ENCODE measurements around the gene S100A3. TPM values are rescaled to one million over a fixed set of nuclear protein-coding genes. Genes with fewer than 3 reads are reported as not detected.
A peak's percentile ranks its signal among the peaks of the same experiment; 100 is the strongest.

S100A3 gene, protein sequence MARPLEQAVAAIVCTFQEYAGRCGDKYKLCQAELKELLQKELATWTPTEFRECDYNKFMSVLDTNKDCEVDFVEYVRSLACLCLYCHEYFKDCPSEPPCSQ
- 17.9 TPM for polyA plus RNA-seq (2013, experiment 1 of 2)
- 18.8 TPM for polyA plus RNA-seq (2013, experiment 2 of 2)

DNA sequence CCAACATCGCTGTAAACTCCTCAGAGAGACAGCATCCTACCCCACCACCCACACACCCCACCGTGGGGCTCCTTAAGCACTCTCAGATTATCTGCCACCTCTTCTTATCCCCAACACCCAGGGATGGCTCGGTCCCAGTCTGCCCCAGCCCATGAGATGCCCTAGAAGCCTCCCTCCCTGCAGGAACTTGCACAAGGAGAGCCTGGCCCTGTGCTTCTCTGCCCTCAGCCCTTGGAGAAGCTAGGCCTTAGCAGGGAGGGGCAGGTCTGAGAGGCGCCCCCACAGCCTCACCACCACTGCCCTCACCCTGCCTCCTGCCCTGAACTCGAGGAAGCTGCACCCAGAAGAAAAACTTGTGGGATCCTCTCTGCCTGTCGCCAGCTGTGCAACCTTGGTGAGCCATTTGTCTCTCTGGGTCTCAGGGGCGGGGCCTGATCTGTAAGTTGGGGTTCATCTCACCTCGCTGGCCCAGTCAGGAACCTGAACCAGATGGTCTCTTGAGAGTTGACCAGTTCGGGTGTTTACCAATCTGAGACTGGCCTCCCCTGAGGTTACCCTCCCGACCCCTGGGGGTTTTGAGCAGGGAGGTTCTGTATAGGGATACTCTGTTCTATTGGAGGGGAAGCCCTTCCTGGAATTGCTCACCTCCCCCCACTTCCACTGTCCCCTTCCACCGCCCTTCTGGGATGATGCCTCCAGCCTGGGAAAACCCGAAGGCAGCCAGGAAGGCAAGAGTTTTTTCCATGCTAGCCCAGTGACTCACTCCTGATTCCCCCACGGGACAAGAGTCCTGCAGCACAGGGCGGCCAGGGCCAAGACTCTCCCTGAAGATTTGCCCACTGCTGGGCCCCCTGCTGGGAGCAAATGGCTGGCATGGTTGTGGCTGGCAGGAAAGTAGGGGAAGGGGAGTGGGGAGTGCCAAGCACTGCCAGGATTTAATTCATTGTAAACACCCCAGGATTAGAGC lies at the start of gene S100A3:
Gene S100A3 (minus strand): TSS at position 537 of the 967 bp plus-strand sequence. CDS start 773 bp downstream, outside the sequence.
- peak; percentile 97 for DNase-seq
- H3K18ac ChIP-seq (ENCODE audit: low read depth in 1 of 2, low read length in 2 of 2) = peak within 1 kb of the TSS; percentile 92 to 99
- 39% methylated on average over 13 of the region's 14 CpGs for WGBS
- H2BK120ac ChIP-seq (ENCODE audit: low read depth, low read length) = peak within 1 kb of the TSS; percentile 87
- H2BK15ac ChIP-seq (ENCODE audit: low read depth, poor library complexity, severe bottlenecking) = peak within 1 kb of the TSS; percentile 92
- peaks cover 62% of the 10 kb centered on the region for H3K4me1 ChIP-seq (ENCODE audit: control insufficient read depth, insufficient read depth, low read depth, low read length)
- peak within 1 kb of the TSS in 1 of 2 experiments; percentile 87 for H3K4me3 ChIP-seq (ENCODE audit: insufficient read depth in 1 of 2, low read depth in 1 of 2, low read length in 2 of 2)
- peaks cover 13% of the 10 kb centered on the region for H3K79me1 ChIP-seq (replicated peaks; ENCODE audit: low read length, poor library complexity, severe bottlenecking)
- H3K27me3 ChIP-seq (ENCODE audit: control insufficient read depth in 1 of 2, insufficient read depth in 1 of 2, low read length in 2 of 2) = no peaks in the 10 kb centered on the region
- H3K27ac ChIP-seq (ENCODE audit: low read length, poor library complexity, severe bottlenecking) = peak within 1 kb of the TSS; percentile 44
- peaks cover 0 to 19% of the 10 kb centered on the region in 2 experiments for H3K36me3 ChIP-seq (ENCODE audit: control insufficient read depth in 1 of 2, insufficient read depth in 2 of 2, low read depth in 1 of 2, low read length in 2 of 2)
- peak within 1 kb of the TSS; percentile 91 to 98 for H3K4ac ChIP-seq (ENCODE audit: low read depth in 1 of 2, low read length in 2 of 2)
- H2AK5ac ChIP-seq (ENCODE audit: low read length, severe bottlenecking) = peak within 1 kb of the TSS; percentile 84
- no peak within 1 kb of the TSS for H3K4me2 ChIP-seq (ENCODE audit: low read length, poor library complexity, severe bottlenecking)
- H3K14ac ChIP-seq (ENCODE audit: low read length in 2 of 2) = peak within 1 kb of the TSS in 1 of 2 experiments; percentile 93
- H4K91ac ChIP-seq (ENCODE audit: low read length) = peak within 1 kb of the TSS; percentile 89
- peak within 1 kb of the TSS in 1 of 2 experiments; percentile 78 for H3K23ac ChIP-seq (ENCODE audit: low read length in 2 of 2)
- peak within 1 kb of the TSS; percentile 95 for H3K9ac ChIP-seq (ENCODE audit: low read length)
- H3K9me3 ChIP-seq (ENCODE audit: control insufficient read depth, low read length) = no peaks in the 10 kb centered on the region
- peak within 1 kb of the TSS; percentile 32 to 100 for H2BK12ac ChIP-seq (ENCODE audit: low read length in 2 of 2)
- H4K8ac ChIP-seq (ENCODE audit: low read length) = peak within 1 kb of the TSS; percentile 76
- peak within 1 kb of the TSS; percentile 58 for H2BK5ac ChIP-seq (ENCODE audit: low read depth, low read length, poor library complexity, severe bottlenecking)
- peak within 1 kb of the TSS; percentile 72 for H2AFZ ChIP-seq (ENCODE audit: low read depth, low read length)

DNA sequence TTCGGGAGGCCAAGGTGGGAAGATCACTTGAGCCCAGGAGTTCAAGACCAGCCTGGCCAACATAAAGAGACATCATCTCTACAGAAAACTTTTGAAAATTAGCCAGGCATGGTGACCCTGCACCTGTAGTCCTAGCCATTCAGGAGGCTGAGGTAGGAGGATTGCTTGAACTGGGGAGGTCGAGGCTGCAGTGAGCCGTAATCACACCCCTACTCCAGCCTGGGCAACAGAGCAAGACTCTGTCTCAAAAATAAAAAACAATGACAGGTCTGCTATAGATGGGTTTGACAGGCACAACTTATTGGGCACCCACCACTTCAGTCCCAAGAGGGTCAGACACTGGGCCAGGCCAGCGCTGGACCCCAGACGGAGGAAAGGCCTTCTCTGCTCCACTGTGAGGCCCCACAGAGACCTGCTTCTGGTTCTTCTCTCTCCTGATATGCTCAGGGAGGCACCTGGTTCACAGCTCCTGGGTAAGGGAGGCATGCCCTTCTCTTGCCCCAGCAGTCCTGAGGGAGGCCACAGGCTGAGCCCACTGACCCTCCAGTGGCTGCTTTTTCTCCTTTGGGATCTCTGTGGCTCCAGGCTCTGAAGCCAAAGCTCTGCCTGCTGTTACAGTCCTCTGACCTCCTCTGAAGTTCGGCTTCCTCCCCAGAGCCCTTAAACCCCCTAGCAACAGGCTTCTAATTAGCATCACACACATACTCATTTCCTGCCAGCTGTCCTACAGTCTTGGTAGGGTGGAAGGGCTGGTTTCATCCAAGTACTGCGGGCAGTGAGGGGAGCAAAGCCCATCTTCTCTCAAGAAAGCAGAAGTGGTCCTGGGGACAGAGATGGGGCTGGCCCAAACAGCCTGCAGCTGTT lies 49.5 kb upstream of the S100A3 start:
- Histone ChIP-seq H3K18ac (ENCODE audit: low read depth in 1 of 2, low read length in 2 of 2) (peak overlapping the region; percentile 81 to 91), H2BK5ac (ENCODE audit: low read depth, low read length, poor library complexity, severe bottlenecking) (no peak overlapping the region), H3K9ac (ENCODE audit: low read length) (peak overlapping the region; percentile 75), H3K23ac (ENCODE audit: low read length in 2 of 2) (peak overlapping the region in 1 of 2 experiments; percentile 10), H2BK120ac (ENCODE audit: low read depth, low read length) (peak overlapping the region; percentile 56), H2AK5ac (ENCODE audit: low read length, severe bottlenecking) (peak overlapping the region; percentile 63), H3K4me3 (ENCODE audit: insufficient read depth in 1 of 2, low read depth in 1 of 2, low read length in 2 of 2) (no peak overlapping the region), H3K27me3 (ENCODE audit: control insufficient read depth in 1 of 2, insufficient read depth in 1 of 2, low read length in 2 of 2) (no peaks in the 10 kb centered on the region), H3K4ac (ENCODE audit: low read depth in 1 of 2, low read length in 2 of 2) (peak overlapping the region; percentile 55 to 94), H2AFZ (ENCODE audit: low read depth, low read length) (peak overlapping the region; percentile 15), H3K9me3 (ENCODE audit: control insufficient read depth, low read length) (no peaks in the 10 kb centered on the region), H4K91ac (ENCODE audit: low read length) (peak overlapping the region; percentile 36), H3K36me3 (ENCODE audit: control insufficient read depth in 1 of 2, insufficient read depth in 2 of 2, low read depth in 1 of 2, low read length in 2 of 2) (peaks cover 12 to 26% of the 10 kb centered on the region in 2 experiments), H4K8ac (ENCODE audit: low read length) (peak overlapping the region; percentile 74), H3K27ac (ENCODE audit: low read length, poor library complexity, severe bottlenecking) (peak overlapping the region; percentile 38), H3K4me1 (ENCODE audit: control insufficient read depth, insufficient read depth, low read depth, low read length) (peaks cover 17% of the 10 kb centered on the region), H3K79me1 (replicated peaks; ENCODE audit: low read length, poor library complexity, severe bottlenecking) (peaks cover 10% of the 10 kb centered on the region), H3K14ac (ENCODE audit: low read length in 2 of 2) (no peak overlapping the region), H2BK15ac (ENCODE audit: low read depth, poor library complexity, severe bottlenecking) (no peak overlapping the region), H3K4me2 (ENCODE audit: low read length, poor library complexity, severe bottlenecking) (no peak overlapping the region), H2BK12ac (ENCODE audit: low read length in 2 of 2) (peak overlapping the region; percentile 92 to 98)
- WGBS = 55% methylated on average over 6 of the region's 7 CpGs
- DNase-seq = peak; percentile 82

GRCh38 chr1:153597206-153597605 lies 48.1 kb upstream of the S100A3 start:
- H3K4me2 ChIP-seq (ENCODE audit: low read length, poor library complexity, severe bottlenecking) = no peak overlapping the region
- no peak overlapping the region for H2BK12ac ChIP-seq (ENCODE audit: low read length in 2 of 2)
- no peaks in the 10 kb centered on the region for H3K9me3 ChIP-seq (ENCODE audit: control insufficient read depth, low read length)
- H3K18ac ChIP-seq (ENCODE audit: low read depth in 1 of 2, low read length in 2 of 2) = no peak overlapping the region
- H3K79me1 ChIP-seq (replicated peaks; ENCODE audit: low read length, poor library complexity, severe bottlenecking) = peaks cover 6% of the 10 kb centered on the region
- peak; percentile 73 for DNase-seq
- H4K8ac ChIP-seq (ENCODE audit: low read length) = no peak overlapping the region
- H3K9ac ChIP-seq (ENCODE audit: low read length) = no peak overlapping the region
- H3K27ac ChIP-seq (ENCODE audit: low read length, poor library complexity, severe bottlenecking) = no peak overlapping the region
- no peak overlapping the region for H2BK5ac ChIP-seq (ENCODE audit: low read depth, low read length, poor library complexity, severe bottlenecking)
- H3K4me1 ChIP-seq (ENCODE audit: control insufficient read depth, insufficient read depth, low read depth, low read length) = peaks cover 15% of the 10 kb centered on the region
- H3K4me3 ChIP-seq (ENCODE audit: insufficient read depth in 1 of 2, low read depth in 1 of 2, low read length in 2 of 2) = no peak overlapping the region
- H3K4ac ChIP-seq (ENCODE audit: low read depth in 1 of 2, low read length in 2 of 2) = no peak overlapping the region
- H4K91ac ChIP-seq (ENCODE audit: low read length) = no peak overlapping the region
- H2AFZ ChIP-seq (ENCODE audit: low read depth, low read length) = no peak overlapping the region
- H3K14ac ChIP-seq (ENCODE audit: low read length in 2 of 2) = no peak overlapping the region
- H3K27me3 ChIP-seq (ENCODE audit: control insufficient read depth in 1 of 2, insufficient read depth in 1 of 2, low read length in 2 of 2) = no peaks in the 10 kb centered on the region
- no peak overlapping the region for H2BK120ac ChIP-seq (ENCODE audit: low read depth, low read length)
- 71% methylated on average over 6 of the region's 6 CpGs for WGBS
- H2BK15ac ChIP-seq (ENCODE audit: low read depth, poor library complexity, severe bottlenecking) = no peak overlapping the region
- no peak overlapping the region for H2AK5ac ChIP-seq (ENCODE audit: low read length, severe bottlenecking)
- H3K23ac ChIP-seq (ENCODE audit: low read length in 2 of 2) = no peak overlapping the region
- peaks cover 5 to 20% of the 10 kb centered on the region in 2 experiments for H3K36me3 ChIP-seq (ENCODE audit: control insufficient read depth in 1 of 2, insufficient read depth in 2 of 2, low read depth in 1 of 2, low read length in 2 of 2)

Data from mesenchymal stem cell (in vitro differentiated cells and primary cell).